Heart left ventricle (tissue), 13 donors: Measurements from ENCODE around the gene LGALS14.

Experiments used
- POLR2A ChIP-seq, 2 donors: fragments of 450-650 bp; IDR thresholded peaks; one replicate each; pipeline ENCODE4 v1.6.1; 2017; ENCODE audit warnings: antibody characterized with exemption in 2 of 2, mild to moderate bottlenecking in 2 of 2, moderate library complexity in 2 of 2
- TF ChIP-seq, protein P1 (sequence below), 12 donors: fragments of 200-600 bp; sonication (generic) in 4 of 12; IDR thresholded peaks; one replicate each; pipeline versions ENCODE4 v1.5.0 to v1.8.0; 2018 to 2022; ENCODE audit warnings: antibody characterized with exemption in 12 of 12, mild to moderate bottlenecking in 5 of 12
- donor health status: ischemic (EF 13 %, LVEDD 7.1; RV severe dilation, severe dysfunction).
- donor health status: DM: no; HTN: yes; CAD: no.
- donor health status: DM: no; HTN: no; CAD: no.
- donor health status: ischemic (EF 25% LVEDD 6.9; RV normal size, moderate dysfunction).
- donor health status: ischemic (EF 25% LVEDD 5.7; RV mildly dilated, moderate dysfunction).
- donor health status: ischemic (EF 35%, LVEDD 5.7; RV mildly dilated, moderate dysfunction).
- donor health status: nonischemic (EF 11% LVEDD 7.7; RV severe dilation, severe dysfunction).
- donor health status: DM: yes; HTN: yes; CAD: no.
- donor health status: PGD.
- donor health status: ischemic (EF 29% LVEDD 5.4; RV normal size, mild dysfunction).
- donor health status: nonischemic (EF 23%, LVEDD 6.1; RV moderate dilation, normal function).

DNA sequence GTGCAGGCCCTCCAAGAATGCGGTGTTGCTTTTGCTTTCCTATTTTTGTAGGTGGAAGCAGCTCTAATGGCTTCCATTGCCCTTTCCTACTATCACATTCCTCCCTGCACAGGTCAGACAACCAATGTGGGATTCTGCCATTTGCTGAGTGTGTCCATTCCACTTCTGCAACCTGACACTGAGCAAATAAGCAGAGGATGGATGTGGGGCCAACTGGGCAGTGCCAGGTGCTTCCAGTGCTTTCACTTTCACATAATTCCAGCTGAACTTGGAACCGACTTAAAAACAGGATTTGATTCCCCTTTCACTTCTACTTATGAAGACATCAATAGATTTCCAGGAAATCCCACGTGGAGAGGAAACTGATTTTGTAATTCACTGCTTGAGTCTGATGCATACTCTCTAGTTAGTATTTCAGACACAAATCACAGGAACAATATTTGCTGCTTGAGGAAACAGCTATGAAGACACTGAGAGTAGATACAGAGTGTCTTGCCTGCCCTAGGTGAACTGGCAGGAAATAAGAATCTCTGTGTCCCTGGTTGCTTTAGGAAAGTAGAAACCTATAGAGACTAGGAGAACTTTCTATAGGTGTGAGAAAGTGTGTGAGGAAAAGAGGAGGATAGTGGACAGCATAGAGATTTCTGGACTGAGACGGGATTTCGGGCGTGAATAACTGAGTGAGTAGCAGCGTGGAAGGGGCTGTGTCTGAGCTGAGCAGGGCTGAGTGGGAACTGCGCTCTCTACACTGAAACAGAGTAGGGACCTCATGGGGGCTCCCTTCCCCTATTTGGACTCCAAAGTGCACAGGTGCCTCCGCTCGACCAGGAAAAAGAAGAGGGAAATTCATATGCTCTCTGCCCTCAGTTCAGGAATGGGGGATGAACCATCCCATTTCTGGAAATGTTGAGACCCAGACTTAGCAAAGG is 26.1 kb upstream of the LGALS14 start:
- no peak for TF ChIP-seq POLR2A (IDR thresholded peaks at IDR 0.05)
- TF ChIP-seq, protein P1, sequence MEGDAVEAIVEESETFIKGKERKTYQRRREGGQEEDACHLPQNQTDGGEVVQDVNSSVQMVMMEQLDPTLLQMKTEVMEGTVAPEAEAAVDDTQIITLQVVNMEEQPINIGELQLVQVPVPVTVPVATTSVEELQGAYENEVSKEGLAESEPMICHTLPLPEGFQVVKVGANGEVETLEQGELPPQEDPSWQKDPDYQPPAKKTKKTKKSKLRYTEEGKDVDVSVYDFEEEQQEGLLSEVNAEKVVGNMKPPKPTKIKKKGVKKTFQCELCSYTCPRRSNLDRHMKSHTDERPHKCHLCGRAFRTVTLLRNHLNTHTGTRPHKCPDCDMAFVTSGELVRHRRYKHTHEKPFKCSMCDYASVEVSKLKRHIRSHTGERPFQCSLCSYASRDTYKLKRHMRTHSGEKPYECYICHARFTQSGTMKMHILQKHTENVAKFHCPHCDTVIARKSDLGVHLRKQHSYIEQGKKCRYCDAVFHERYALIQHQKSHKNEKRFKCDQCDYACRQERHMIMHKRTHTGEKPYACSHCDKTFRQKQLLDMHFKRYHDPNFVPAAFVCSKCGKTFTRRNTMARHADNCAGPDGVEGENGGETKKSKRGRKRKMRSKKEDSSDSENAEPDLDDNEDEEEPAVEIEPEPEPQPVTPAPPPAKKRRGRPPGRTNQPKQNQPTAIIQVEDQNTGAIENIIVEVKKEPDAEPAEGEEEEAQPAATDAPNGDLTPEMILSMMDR (IDR thresholded peaks at IDR 0.05), result no peak
